Keratinocyte (primary cell): ENCODE data around the gene PIPOX. TPM values are rescaled to one million over a fixed set of nuclear protein-coding genes. Genes with fewer than 3 reads are reported as not detected.

Experiments used
- DNase-seq: peaks from one replicate; pipeline ENCODE4 v3.0.0-alpha.2; 2011; ENCODE audit warnings: low read depth, missing footprints, low spot score
- FAIRE-seq: peaks from 2 replicates; lab custom pipeline; 2011; peaks lifted over from hg19 to GRCh38; lab: Jason Lieb, UNC
- H2AFZ ChIP-seq: 2 replicates; pipeline ENCODE4 v1.6.0; 2012; ENCODE audit warnings: low read length, control low read depth, inconsistent platforms; ENCODE audit not compliant: control insufficient read depth
- H3K27ac ChIP-seq: 2 replicates; pipeline ENCODE4 v1.5.1; 2011; ENCODE audit warnings: low read length; ENCODE audit not compliant: control insufficient read depth, insufficient read depth
- H3K27me3 ChIP-seq: 3 replicates; pipeline ENCODE4 v1.6.0; 2011; ENCODE audit warnings: low read length; ENCODE audit not compliant: control insufficient read depth, insufficient read depth; ENCODE audit errors: extremely low read depth
- H3K36me3 ChIP-seq, 2 experiments: 2 replicates in 1 of 2; 3 replicates in 1 of 2; pipeline ENCODE4 v1.5.1; 2011; ENCODE audit warnings: low read length in 2 of 2, mild to moderate bottlenecking in 1 of 2; ENCODE audit not compliant: control insufficient read depth in 2 of 2, insufficient read depth in 2 of 2; ENCODE audit errors: extremely low read depth in 1 of 2
- H3K4me1 ChIP-seq: 3 replicates; pipeline ENCODE4 v1.5.1; 2011; ENCODE audit warnings: low read length; ENCODE audit not compliant: control insufficient read depth, insufficient read depth; ENCODE audit errors: extremely low read depth
- H3K4me2 ChIP-seq: 3 replicates; pipeline ENCODE4 v1.6.0; 2011; ENCODE audit warnings: low read depth, low read length; ENCODE audit not compliant: control insufficient read depth, insufficient read depth; ENCODE audit errors: extremely low read depth
- H3K4me3 ChIP-seq, 3 experiments: fragments of 200-600 bp in 1 of 3; sonication (generic) in 1 of 3; 2 replicates in 2 of 3; 3 replicates in 1 of 3; pipeline ENCODE4 v1.5.1; 2011 to 2016; ENCODE audit warnings: low read length in 3 of 3, mild to moderate bottlenecking in 3 of 3, control low read depth in 2 of 3, inconsistent platforms in 1 of 3, low read depth in 1 of 3, mixed read lengths in 1 of 3, mixed run types in 1 of 3, moderate library complexity in 1 of 3; ENCODE audit not compliant: control insufficient read depth in 2 of 3, insufficient read depth in 2 of 3; ENCODE audit errors: extremely low read depth in 1 of 3
- H3K79me2 ChIP-seq: 2 replicates; pipeline ENCODE4 v1.6.0; 2012; ENCODE audit warnings: low read length; ENCODE audit not compliant: control insufficient read depth, insufficient read depth
- H3K9ac ChIP-seq: 3 replicates; pipeline ENCODE4 v1.6.0; 2011; ENCODE audit warnings: low read length; ENCODE audit not compliant: control insufficient read depth, insufficient read depth; ENCODE audit errors: extremely low read depth
- H3K9me1 ChIP-seq: 3 replicates; pipeline ENCODE4 v1.6.0; 2011; ENCODE audit warnings: low read length; ENCODE audit not compliant: control insufficient read depth, insufficient read depth; ENCODE audit errors: extremely low read depth
- H3K9me3 ChIP-seq: 2 replicates; pipeline ENCODE4 v1.5.1; 2012; ENCODE audit warnings: low read depth, low read length; ENCODE audit not compliant: control insufficient read depth
- H4K20me1 ChIP-seq: 3 replicates; pipeline ENCODE4 v1.6.0; 2011; ENCODE audit warnings: low read length; ENCODE audit not compliant: control insufficient read depth, insufficient read depth; ENCODE audit errors: extremely low read depth
- CTCF ChIP-seq, 3 experiments: IDR thresholded peaks in 1 of 3; conservative IDR thresholded peaks in 1 of 3; optimal IDR thresholded peaks in 1 of 3; 2 replicates in 2 of 3; 3 replicates in 1 of 3; pipeline versions ENCODE3 to v1.5.1; 2011; ENCODE audit warnings: low read length in 3 of 3, mild to moderate bottlenecking in 3 of 3, moderate library complexity in 2 of 3, control low read depth in 1 of 3, inconsistent platforms in 1 of 3; ENCODE audit not compliant: insufficient read depth in 2 of 3; ENCODE audit errors: extremely low read depth in 1 of 3
- EZH2 ChIP-seq: IDR thresholded peaks from one replicate; pipeline ENCODE4 v1.6.1; 2012; ENCODE audit warnings: inconsistent platforms, mild to moderate bottlenecking, low read length, moderate library complexity
- dilution Hi-C: fragments of 300-500 bp; cut with MboI; formaldehyde crosslinking; loops from one replicate; pipeline ENCODE4 v1.7.0; 2020; ENCODE audit warnings: low sequenced_read_pairs; ENCODE audit not compliant: extremely low pct_ligation_motif_present
- polyA plus RNA-seq, 5 experiments: library from polyadenylated mRNA; depleted of rRNA in 3 of 5; stranded (reverse) in 3 of 5; stranded (forward) in 1 of 5; unstranded in 1 of 5; fragments of >200 nt; gene quantifications; 1 replicate in 1 of 5; 2 replicates in 3 of 5; 3 replicates in 1 of 5; pipeline versions ENCODE4 v1.2.1 to v1.2.3, GENCODE V29; 2011 to 2012; ENCODE audit warnings: missing spikeins in 2 of 5, low read depth in 1 of 5, low replicate concordance in 1 of 5

Gene PIPOX
- polyA plus RNA-seq, 1 donor (not counting 4 experiments of a cell fraction or from before 2014, with no cell fraction given) = not detected

GRCh38 chr17:29014716-29015115 is 28.2 kb upstream of the PIPOX start:
- TF ChIP-seq CTCF (optimal IDR thresholded peaks at IDR 0.05 in 1 of 3, IDR thresholded peaks at IDR 0.05 in 1 of 3, conservative IDR thresholded peaks at IDR 0.05 in 1 of 3; ENCODE audit: extremely low read depth in 1 of 3, insufficient read depth in 2 of 3, low read length in 3 of 3) = no peak
- TF ChIP-seq EZH2 = no peak
- Histone ChIP-seq H4K20me1 (no peaks in the 10 kb centered on the region), H3K27me3 (peaks cover 51% of the 10 kb centered on the region), H3K79me2 (no peaks in the 10 kb centered on the region), H3K27ac (no peak overlapping the region), H2AFZ (no peak overlapping the region), H3K4me3 (no peak overlapping the region), H3K9ac (no peak overlapping the region), H3K9me1 (no peaks in the 10 kb centered on the region), H3K4me2 (no peak overlapping the region), H3K36me3 (no peaks in the 10 kb centered on the region), H3K4me1 (peaks cover 1% of the 10 kb centered on the region), H3K9me3 (no peaks in the 10 kb centered on the region)
- dilution Hi-C loops = no loop called here
- DNase-seq = no peak
- FAIRE-seq = no peak

GRCh38 chr17:29016345-29017210 is 26.4 kb upstream of the PIPOX start:
- FAIRE-seq = no peak
- dilution Hi-C loops = no loop called here
- no peak overlapping the region for H3K4me2 ChIP-seq
- H2AFZ ChIP-seq = no peak overlapping the region
- H3K4me3 ChIP-seq = no peak overlapping the region
- no peak overlapping the region for H3K27ac ChIP-seq
- peaks cover 5% of the 10 kb centered on the region for H3K4me1 ChIP-seq
- H3K36me3 ChIP-seq = no peaks in the 10 kb centered on the region
- DNase-seq = no peak
- no peaks in the 10 kb centered on the region for H3K9me3 ChIP-seq
- H3K9me1 ChIP-seq = no peaks in the 10 kb centered on the region
- H3K9ac ChIP-seq = no peak overlapping the region
- TF ChIP-seq CTCF (optimal IDR thresholded peaks at IDR 0.05 in 1 of 3, IDR thresholded peaks at IDR 0.05 in 1 of 3, conservative IDR thresholded peaks at IDR 0.05 in 1 of 3; ENCODE audit: extremely low read depth in 1 of 3, insufficient read depth in 2 of 3, low read length in 3 of 3) (no peak), EZH2 (peak; percentile 30)
- no peaks in the 10 kb centered on the region for H3K79me2 ChIP-seq
- H3K27me3 ChIP-seq = peaks cover 55% of the 10 kb centered on the region
- H4K20me1 ChIP-seq = no peaks in the 10 kb centered on the region
